Glutamatergic neuron (in vitro differentiated cells): Measurements from ENCODE around the gene CCDC78. TPM values are rescaled to one million over a fixed set of nuclear protein-coding genes. Genes with fewer than 3 reads are reported as not detected.

Source experiments
- DNase-seq: peaks from one replicate; pipeline ENCODE4 v3.0.0; 2022
- H3K27ac Mint-ChIP-seq: one replicate; pipeline ENCODE4 v1.8.0; 2020; ENCODE audit warnings: mild to moderate bottlenecking, mixed read lengths, inconsistent platforms; ENCODE audit not compliant: unreplicated experiment
- H3K27me3 Mint-ChIP-seq: one replicate; pipeline ENCODE4 v1.8.0; 2020; ENCODE audit warnings: mild to moderate bottlenecking, moderate library complexity, mixed read lengths, inconsistent platforms; ENCODE audit not compliant: unreplicated experiment
- H3K36me3 Mint-ChIP-seq: one replicate; pipeline ENCODE4 v1.8.0; 2020; ENCODE audit warnings: mild to moderate bottlenecking, mixed read lengths, inconsistent platforms; ENCODE audit not compliant: unreplicated experiment
- H3K4me1 Mint-ChIP-seq: one replicate; pipeline ENCODE4 v1.8.0; 2020; ENCODE audit warnings: mild to moderate bottlenecking, low read depth, mixed read lengths, inconsistent platforms; ENCODE audit not compliant: unreplicated experiment
- H3K4me3 Mint-ChIP-seq: one replicate; pipeline ENCODE4 v1.8.0; 2020; ENCODE audit warnings: mild to moderate bottlenecking, mixed read lengths, inconsistent platforms; ENCODE audit not compliant: unreplicated experiment
- H3K9me3 Mint-ChIP-seq: one replicate; pipeline ENCODE4 v1.8.0; 2020; ENCODE audit warnings: mild to moderate bottlenecking, moderate library complexity, mixed read lengths, inconsistent platforms; ENCODE audit not compliant: unreplicated experiment
- CTCF ChIP-seq: fragments of 200-600 bp; sonication (generic); IDR thresholded peaks from one replicate; pipeline ENCODE4 v1.5.0; 2021; ENCODE audit not compliant: partially characterized antibody, unreplicated experiment
- total RNA-seq: library from RNA; stranded (reverse); fragmentation: NEBNext Ultra II Directional; extraction: Animal tissue kit (Norgen Biotek cat#: 25700); gene quantifications from one replicate; pipeline ENCODE4 v1.2.1, GENCODE V29; 2021; ENCODE audit not compliant: unreplicated experiment

The CCDC78 gene
- total RNA-seq, 1 donor from 2014 or later = 18.9 TPM

- peak; percentile 67 for DNase-seq
- peaks cover 9% of the 10 kb centered on the region for H3K9me3 Mint-ChIP-seq
- peak; percentile 59 for TF ChIP-seq CTCF
- H3K27me3 Mint-ChIP-seq = peaks cover 16% of the 10 kb centered on the region
- H3K4me3 Mint-ChIP-seq = no peak overlapping the region
- H3K4me1 Mint-ChIP-seq = peaks cover 10% of the 10 kb centered on the region
- no peak overlapping the region for H3K27ac Mint-ChIP-seq
- H3K36me3 Mint-ChIP-seq = no peaks in the 10 kb centered on the region
These were observed 40.3 kb downstream of the CCDC78 start for GRCh38 chr16:685967-686366.

GRCh38 chr16:684961-685696 is 41.1 kb downstream of the CCDC78 start:
- H3K9me3 Mint-ChIP-seq = peaks cover 5% of the 10 kb centered on the region
- no peak overlapping the region for H3K4me3 Mint-ChIP-seq
- H3K36me3 Mint-ChIP-seq = no peaks in the 10 kb centered on the region
- H3K27ac Mint-ChIP-seq = no peak overlapping the region
- no peak for DNase-seq
- peaks cover 13% of the 10 kb centered on the region for H3K27me3 Mint-ChIP-seq
- peaks cover 11% of the 10 kb centered on the region for H3K4me1 Mint-ChIP-seq
- TF ChIP-seq CTCF = no peak

GRCh38 chr16:684071-684794 is 42.0 kb downstream of the CCDC78 start, which contains the start of gene JMJD8:
JMJD8 (minus strand) TSS chr16:684334; CDS start chr16:684319, 15 bp downstream.
- peaks cover 15% of the 10 kb centered on the region for H3K27me3 Mint-ChIP-seq
- H3K4me3 Mint-ChIP-seq = peak within 1 kb of the TSS; percentile 67
- peaks cover 9% of the 10 kb centered on the region for H3K4me1 Mint-ChIP-seq
- H3K27ac Mint-ChIP-seq = no peak within 1 kb of the TSS
- H3K9me3 Mint-ChIP-seq = peaks cover 5% of the 10 kb centered on the region
- peak; percentile 98 for DNase-seq
- no peaks in the 10 kb centered on the region for H3K36me3 Mint-ChIP-seq
- TF ChIP-seq CTCF = no peak

GRCh38 chr16:683396-684070 is 42.7 kb downstream of the CCDC78 start:
- Mint-ChIP-seq H3K4me1 (peaks cover 9% of the 10 kb centered on the region), H3K27ac (no peak overlapping the region), H3K27me3 (peaks cover 11% of the 10 kb centered on the region), H3K9me3 (peaks cover 8% of the 10 kb centered on the region), H3K36me3 (no peaks in the 10 kb centered on the region), H3K4me3 (peak overlapping the region; percentile 67)
- DNase-seq = no peak
- no peak for TF ChIP-seq CTCF
